Stimulated activated CD8-positive, alpha-beta memory T cell treated with anti-CD3 and anti-CD28 coated beads, Interleukin-12 subunit alpha, Interleukin-12 subunit beta, amount 100 ng/mL, for 4 hours (primary cell): ENCODE results near the gene TREML4.
"Not testable (repeated sequence)": the region's sequence is repeated elsewhere in the genome, so short reads cannot be mapped to it uniquely, and the experiment has no call there.

Experiments
- DNase-seq: peaks from one replicate; pipeline ENCODE4 v3.0.0-alpha.2; 2020; ENCODE audit warnings: low read depth

Gene TREML4

GRCh38 chr6:41228096-41228495 lies at the start of gene TREML4:
Gene TREML4 (plus strand): TSS chr6:41228349. CDS start chr6:41228428, 79 bp downstream.
- DNase-seq = no peak

- no peak for DNase-seq
Measured at GRCh38 chr6:41179163-41179562, 49.0 kb upstream of the TREML4 start.

GRCh38 chr6:41181566-41181965 lies 46.6 kb upstream of the TREML4 start:
- no peak for DNase-seq

GRCh38 chr6:41182069-41183034 lies 45.8 kb upstream of the TREML4 start:
- no peak for DNase-seq

- DNase-seq = no peak
Measured at GRCh38 chr6:41184761-41185160, 43.4 kb upstream of the TREML4 start.

GRCh38 chr6:41186031-41186562 lies 42.1 kb upstream of the TREML4 start:
- DNase-seq = no peak

GRCh38 chr6:41187924-41188886 lies 39.9 kb upstream of the TREML4 start:
- DNase-seq = no peak

DNA sequence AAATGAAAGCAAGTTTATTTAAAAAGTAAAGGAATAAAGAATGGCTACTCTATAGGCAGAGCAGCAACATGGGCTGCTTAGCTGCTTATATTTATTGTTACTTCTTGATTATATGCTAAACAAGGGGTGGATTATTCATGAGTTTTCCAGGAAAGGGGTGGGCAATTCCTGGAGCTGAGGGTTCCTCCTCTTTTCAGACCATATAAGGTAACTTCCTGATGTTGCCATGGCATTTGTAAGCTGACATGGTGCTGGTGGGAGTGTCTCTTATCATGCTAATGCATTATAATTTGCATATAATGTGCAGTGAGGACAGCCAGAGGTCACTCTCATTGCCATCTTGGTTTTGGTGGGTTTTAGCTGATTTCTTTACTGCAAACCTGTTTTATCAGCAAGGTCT lies 39.1 kb upstream of the TREML4 start:
- DNase-seq = not testable (repeated sequence)

DNA sequence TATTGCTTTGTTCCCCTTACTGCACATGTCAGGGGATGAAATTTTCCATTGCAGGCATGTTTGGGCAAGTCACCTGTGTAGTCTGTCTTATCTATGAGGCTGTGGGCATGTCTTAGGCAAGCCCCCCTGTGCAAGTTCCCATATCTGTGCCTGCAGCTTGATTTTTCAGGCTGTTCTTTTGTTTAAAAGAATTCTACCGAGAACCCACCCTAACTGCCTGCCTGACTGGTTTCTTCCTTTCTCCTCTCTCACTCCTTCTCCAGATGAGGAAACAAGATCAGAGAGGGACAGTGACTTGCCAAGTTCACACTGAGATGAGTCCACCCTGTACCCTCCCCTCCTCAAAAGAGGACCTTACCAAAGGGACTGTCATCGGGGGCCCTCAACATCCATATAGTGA lies 38.2 kb upstream of the TREML4 start:
- no peak for DNase-seq

- DNase-seq = no peak
Measured at GRCh38 chr6:41190791-41191190, 37.4 kb upstream of the TREML4 start.

- DNase-seq = no peak
Measured at GRCh38 chr6:41191569-41191968, 36.6 kb upstream of the TREML4 start.

DNA sequence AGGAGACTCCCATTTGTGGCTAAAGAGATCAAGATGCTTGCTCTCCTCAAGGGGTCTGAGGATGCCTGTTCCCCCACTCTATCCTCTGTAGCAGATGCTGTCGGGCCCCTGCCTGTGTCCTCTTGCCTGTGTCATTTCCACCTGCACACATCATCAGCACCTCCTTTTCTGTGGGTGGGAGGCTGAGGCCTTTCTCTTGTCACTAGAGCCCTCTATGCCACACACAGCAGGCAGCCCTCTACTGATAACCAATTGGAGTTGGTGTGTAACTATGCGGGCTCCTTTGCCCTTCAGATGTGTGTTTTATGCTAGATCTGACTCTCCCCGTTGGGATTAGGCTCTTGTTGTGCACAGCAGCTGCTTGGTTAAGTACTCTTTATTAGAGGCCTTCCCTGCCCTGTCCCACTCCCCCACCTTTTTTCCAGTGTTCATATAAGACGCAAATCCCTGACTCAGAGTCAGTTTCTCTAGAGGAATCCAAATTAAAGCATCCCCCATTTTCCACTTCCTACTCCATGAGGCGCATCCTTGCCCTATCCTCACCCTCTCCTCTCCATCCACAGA lies 34.9 kb upstream of the TREML4 start:
- no peak for DNase-seq

DNA sequence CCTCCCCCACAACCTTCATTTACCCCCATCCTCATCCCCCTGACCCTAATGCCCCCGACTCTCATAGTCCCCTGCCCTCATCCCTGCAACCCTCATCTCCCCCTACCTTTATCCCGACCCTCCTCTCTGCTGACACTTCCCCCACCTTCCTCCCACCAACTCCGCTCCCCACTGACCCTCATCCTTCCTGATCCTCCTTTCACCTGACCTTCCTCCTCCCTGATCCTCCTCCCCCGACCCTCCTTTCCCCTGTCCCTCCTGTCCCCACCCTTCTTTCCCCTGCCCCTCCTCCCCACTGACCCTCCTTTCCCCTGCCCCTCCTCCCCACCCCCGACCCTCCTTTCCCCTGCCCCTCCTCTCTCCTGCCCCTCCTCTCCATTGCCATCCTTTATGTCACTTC lies 34.3 kb upstream of the TREML4 start:
- no peak for DNase-seq

GRCh38 chr6:41194386-41194785 lies 33.8 kb upstream of the TREML4 start:
- no peak for DNase-seq

DNA sequence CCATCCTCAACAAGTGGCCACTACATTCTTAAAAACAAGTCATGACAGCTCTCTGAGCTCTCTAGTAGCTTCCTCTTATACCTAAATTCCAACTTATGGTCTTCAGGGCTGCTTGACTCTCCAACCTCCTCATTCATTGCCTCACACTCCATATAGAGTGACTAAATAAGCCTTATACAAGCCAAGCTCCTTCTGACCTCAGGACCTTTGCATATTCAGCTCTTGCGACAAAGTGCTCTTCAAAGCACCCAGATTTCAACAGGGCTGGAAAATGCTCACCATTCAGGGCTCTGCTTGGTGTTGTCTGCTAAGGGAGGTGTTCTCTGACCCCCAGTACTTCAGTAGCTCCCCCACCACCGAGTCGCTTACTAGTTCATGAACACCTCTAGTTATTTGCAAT lies 30.9 kb upstream of the TREML4 start:
- no peak for DNase-seq

DNA sequence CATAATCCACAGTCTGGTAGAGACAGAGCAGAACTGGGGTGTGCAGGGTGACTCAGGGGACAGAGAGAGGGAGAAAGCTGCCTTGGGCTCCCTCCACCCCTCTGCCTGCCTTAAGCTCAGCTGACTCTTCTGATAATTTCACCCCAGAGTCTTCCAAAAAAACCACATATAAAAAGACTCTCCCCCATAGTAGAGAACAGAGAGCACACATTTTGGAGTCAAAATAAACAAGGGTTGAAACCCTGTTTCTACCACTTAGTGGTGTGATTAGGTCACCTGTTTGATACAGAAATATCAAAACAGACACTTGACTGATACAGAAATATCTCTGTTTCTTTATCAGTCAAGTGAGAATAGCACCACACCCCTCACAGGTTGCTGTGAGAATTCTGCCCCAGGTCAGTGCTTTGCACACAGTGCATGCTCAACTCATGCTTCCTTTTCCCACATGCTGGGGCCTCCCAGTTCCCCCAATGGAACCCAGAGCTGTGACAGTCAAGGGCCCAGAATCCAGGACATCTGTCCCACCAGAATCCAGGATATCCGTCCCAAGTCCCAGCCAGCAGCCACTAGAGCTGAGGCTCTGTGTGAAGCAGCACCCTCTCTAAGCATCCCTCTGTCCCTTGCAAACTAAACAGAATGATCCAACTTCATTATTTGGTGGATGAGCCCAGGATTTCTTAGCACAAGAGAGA lies 28.4 kb upstream of the TREML4 start:
- no peak for DNase-seq

DNA sequence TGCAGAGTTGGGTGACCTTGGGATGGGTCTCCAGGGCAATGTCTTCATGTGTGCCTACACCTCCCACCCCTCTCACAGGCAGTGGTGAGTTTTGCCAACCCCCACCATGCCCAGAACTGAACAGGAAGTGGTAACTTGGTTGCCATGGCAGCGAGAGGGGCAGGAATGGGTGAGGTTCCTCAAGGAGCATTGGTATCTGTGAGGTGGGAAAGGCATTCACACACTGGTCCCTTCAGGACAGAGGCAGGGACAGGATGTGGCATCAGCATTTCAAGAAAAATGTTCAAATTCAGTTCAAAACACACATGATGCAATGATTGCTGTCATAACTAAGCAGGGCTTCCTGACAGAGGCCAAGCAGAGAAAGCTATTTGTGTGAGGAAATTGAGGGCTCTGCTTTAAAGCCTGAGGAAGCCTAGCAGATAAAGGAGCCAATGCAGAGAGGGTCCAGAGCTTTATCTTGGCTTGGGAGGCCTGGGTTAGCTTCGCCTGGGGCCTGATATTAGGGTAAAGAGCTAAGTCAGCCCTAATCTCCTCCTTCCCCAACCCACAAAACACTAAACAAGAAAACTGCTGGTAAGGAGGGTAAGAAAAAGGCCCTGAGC lies 27.8 kb upstream of the TREML4 start:
- no peak for DNase-seq

- no peak for DNase-seq
Measured at GRCh38 chr6:41200901-41201763, 27.0 kb upstream of the TREML4 start, which contains the start of gene TREML2. Gene TREML2 (minus strand): TSS chr6:41201149. CDS start chr6:41201008, 141 bp downstream.

GRCh38 chr6:41201764-41202173 lies 26.4 kb upstream of the TREML4 start:
- DNase-seq = no peak

DNA sequence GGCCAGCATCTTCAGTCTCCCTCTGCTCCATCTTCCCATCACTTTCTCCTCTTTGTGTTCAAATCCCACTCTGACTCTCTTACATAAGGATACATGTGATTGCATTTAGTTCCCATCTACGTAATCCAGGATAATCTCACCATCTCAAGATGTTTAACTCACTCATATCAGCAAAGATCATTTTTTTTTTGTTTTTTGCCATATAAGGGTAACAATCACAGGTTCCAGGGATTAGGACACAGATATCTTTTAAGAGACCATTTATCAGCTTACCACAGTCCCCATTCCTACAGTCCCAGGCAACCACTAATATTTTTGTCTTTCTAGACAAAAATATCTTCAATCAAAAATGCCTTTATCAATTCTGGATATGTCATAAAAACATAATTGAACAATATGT lies 24.0 kb upstream of the TREML4 start:
- no peak for DNase-seq
